NCI-H69 (cell line): ENCODE data around the gene MEIS3.
A peak's percentile ranks its signal among the peaks of the same experiment; 100 is the strongest.

Experiments used
- DNase-seq: peaks from one replicate; lab custom pipeline; 2025; lab: John Stamatoyannopoulos, UW

Gene MEIS3

GRCh38 chr19:47435883-47436417 lies 16.6 kb upstream of the MEIS3 start:
- DNase-seq: no peak

- no peak for DNase-seq
Observed at GRCh38 chr19:47435196-47435595, 15.9 kb upstream of the MEIS3 start.

GRCh38 chr19:47434088-47434487 lies 14.8 kb upstream of the MEIS3 start:
- no peak for DNase-seq

GRCh38 chr19:47433121-47433520 lies 13.8 kb upstream of the MEIS3 start:
- no peak for DNase-seq

GRCh38 chr19:47432499-47432898 lies 13.2 kb upstream of the MEIS3 start:
- no peak for DNase-seq

GRCh38 chr19:47432091-47432490 lies 12.8 kb upstream of the MEIS3 start:
- DNase-seq: no peak

- peak; percentile 52 for DNase-seq
Observed at GRCh38 chr19:47430041-47430802, 10.9 kb upstream of the MEIS3 start.

GRCh38 chr19:47429140-47429793 lies 9.9 kb upstream of the MEIS3 start:
- DNase-seq: no peak

GRCh38 chr19:47428177-47428894 lies 9.0 kb upstream of the MEIS3 start:
- DNase-seq: peak; percentile 97

- peak; percentile 73 for DNase-seq
Observed at GRCh38 chr19:47427241-47428176, 8.2 kb upstream of the MEIS3 start.

GRCh38 chr19:47423203-47423882 lies 4.0 kb upstream of the MEIS3 start:
- no peak for DNase-seq

GRCh38 chr19:47422417-47423163 lies 3.3 kb upstream of the MEIS3 start:
- no peak for DNase-seq

GRCh38 chr19:47421844-47422395 lies 2.6 kb upstream of the MEIS3 start:
- DNase-seq: peak; percentile 73

- DNase-seq: no peak
Observed at GRCh38 chr19:47421244-47421786, 2.0 kb upstream of the MEIS3 start.

GRCh38 chr19:47419789-47420188 lies 462 bp upstream of the MEIS3 start:
- no peak for DNase-seq

GRCh38 chr19:47418692-47419029 lies 666 bp downstream of the MEIS3 start:
- DNase-seq: no peak

- DNase-seq: peak; percentile 21
Observed at GRCh38 chr19:47417746-47418691, 1.3 kb downstream of the MEIS3 start.

- DNase-seq: no peak
Observed at GRCh38 chr19:47417107-47417745, 2.1 kb downstream of the MEIS3 start.
